ENCODE results near the gene ACVRL1.

DNA sequence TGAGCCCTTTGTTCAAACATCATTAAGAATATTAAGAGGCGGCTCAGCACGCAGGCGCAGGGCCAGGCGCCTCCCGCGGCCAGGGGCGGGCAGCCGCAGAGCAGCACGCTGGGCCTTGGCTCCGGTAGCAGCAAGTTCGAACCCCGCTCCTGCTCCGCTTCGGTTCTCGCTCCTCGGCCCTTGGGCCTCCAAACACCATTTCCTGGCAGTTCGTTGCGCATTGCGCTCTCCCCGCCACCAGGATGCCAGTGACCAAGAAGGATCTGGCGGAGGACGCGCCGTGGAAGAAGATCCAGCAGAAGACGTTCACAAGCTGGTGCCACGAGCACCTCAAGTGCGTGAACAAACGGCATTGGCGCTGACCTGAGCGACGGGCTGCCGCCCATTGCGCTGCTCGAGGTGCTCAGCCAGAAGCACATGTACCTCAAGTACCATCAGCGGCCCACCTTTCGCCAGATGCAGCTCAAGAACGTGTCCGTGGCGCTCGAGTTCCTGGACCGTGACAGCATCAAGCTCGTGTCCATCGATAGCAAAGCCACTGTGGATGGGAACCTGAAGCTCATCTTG, 6.9 kb upstream of the ACVRL1 start:
- TF ChIP-seq POLR2A (IDR thresholded peaks at IDR 0.05), result no peak
- TF ChIP-seq, protein P1, sequence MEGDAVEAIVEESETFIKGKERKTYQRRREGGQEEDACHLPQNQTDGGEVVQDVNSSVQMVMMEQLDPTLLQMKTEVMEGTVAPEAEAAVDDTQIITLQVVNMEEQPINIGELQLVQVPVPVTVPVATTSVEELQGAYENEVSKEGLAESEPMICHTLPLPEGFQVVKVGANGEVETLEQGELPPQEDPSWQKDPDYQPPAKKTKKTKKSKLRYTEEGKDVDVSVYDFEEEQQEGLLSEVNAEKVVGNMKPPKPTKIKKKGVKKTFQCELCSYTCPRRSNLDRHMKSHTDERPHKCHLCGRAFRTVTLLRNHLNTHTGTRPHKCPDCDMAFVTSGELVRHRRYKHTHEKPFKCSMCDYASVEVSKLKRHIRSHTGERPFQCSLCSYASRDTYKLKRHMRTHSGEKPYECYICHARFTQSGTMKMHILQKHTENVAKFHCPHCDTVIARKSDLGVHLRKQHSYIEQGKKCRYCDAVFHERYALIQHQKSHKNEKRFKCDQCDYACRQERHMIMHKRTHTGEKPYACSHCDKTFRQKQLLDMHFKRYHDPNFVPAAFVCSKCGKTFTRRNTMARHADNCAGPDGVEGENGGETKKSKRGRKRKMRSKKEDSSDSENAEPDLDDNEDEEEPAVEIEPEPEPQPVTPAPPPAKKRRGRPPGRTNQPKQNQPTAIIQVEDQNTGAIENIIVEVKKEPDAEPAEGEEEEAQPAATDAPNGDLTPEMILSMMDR (IDR thresholded peaks at IDR 0.05), result no peak
